ENCODE data around the gene KLHL2.

DNA sequence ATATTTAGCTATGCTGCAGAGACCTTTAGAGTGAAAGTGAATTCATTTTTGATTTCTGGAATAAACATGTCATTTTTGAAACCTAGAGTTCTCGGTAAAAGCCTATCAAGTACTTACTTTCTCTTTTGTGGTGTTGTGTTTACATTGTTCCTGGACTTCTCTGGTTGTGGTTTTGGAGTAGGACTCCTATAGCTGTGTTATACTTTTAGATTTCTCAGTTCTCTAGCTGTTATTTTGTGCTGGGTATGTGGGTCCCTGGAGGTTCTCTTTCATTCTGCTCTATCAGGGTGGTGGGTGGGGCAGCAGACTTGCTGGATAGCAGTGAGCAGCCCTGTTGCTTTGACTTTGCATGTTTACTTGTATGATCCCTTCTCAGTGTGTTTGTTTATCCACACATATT lies 94.5 kb downstream of the KLHL2 start:
- TF ChIP-seq FOXP2 (optimal IDR thresholded peaks at IDR 0.05; ENCODE audit: control extremely low read depth, extremely low read length, insufficient read depth) = no peak
- TF ChIP-seq EZH2 (IDR thresholded peaks at IDR 0.05) = no peak
- no peak for TF ChIP-seq POLR2AphosphoS5 (IDR thresholded peaks at IDR 0.05; ENCODE audit: borderline replicate concordance, low read depth, low read length)
